Measurements from ENCODE around the gene SDK1. TPM values are rescaled to one million over a fixed set of nuclear protein-coding genes. Genes with fewer than 3 reads are reported as not detected.

Gene SDK1
- total and polyA plus RNA-seq, 2 of the 8 experiments (the other 6 are each of a cell fraction or from before 2014, with no cell fraction given): 3.3 to 7.2 TPM

DNA sequence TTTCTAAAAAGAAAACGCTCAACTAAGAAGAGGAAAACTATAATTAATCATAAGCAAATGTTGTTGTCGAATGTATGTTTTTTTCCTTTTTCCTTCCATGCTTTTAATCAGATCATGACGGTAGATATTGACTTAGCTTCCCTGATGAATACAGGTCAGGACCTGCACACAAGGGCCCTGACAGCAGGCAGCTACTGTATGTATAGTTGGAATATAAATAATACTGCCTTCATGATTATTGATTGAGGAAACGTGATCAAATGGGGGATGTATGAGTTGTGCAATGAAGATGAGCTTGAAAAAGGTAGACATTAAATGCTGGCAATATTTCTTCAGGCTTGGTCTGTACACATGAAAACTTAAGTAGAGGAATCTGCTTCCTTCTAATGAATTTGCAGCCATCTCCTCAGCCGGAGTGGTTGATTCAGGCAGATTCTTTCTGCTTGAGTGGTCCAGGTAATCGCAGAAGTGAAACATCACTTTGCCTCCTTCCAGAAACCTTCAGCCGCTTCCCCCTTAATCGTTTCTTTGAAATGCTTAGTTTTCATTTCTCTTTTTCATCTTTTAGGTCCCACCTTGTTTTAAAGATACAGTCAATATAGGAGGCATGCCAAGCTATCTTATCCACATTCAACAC is 656.5 kb downstream of the SDK1 start (continued):
- TF ChIP-seq, protein P1, sequence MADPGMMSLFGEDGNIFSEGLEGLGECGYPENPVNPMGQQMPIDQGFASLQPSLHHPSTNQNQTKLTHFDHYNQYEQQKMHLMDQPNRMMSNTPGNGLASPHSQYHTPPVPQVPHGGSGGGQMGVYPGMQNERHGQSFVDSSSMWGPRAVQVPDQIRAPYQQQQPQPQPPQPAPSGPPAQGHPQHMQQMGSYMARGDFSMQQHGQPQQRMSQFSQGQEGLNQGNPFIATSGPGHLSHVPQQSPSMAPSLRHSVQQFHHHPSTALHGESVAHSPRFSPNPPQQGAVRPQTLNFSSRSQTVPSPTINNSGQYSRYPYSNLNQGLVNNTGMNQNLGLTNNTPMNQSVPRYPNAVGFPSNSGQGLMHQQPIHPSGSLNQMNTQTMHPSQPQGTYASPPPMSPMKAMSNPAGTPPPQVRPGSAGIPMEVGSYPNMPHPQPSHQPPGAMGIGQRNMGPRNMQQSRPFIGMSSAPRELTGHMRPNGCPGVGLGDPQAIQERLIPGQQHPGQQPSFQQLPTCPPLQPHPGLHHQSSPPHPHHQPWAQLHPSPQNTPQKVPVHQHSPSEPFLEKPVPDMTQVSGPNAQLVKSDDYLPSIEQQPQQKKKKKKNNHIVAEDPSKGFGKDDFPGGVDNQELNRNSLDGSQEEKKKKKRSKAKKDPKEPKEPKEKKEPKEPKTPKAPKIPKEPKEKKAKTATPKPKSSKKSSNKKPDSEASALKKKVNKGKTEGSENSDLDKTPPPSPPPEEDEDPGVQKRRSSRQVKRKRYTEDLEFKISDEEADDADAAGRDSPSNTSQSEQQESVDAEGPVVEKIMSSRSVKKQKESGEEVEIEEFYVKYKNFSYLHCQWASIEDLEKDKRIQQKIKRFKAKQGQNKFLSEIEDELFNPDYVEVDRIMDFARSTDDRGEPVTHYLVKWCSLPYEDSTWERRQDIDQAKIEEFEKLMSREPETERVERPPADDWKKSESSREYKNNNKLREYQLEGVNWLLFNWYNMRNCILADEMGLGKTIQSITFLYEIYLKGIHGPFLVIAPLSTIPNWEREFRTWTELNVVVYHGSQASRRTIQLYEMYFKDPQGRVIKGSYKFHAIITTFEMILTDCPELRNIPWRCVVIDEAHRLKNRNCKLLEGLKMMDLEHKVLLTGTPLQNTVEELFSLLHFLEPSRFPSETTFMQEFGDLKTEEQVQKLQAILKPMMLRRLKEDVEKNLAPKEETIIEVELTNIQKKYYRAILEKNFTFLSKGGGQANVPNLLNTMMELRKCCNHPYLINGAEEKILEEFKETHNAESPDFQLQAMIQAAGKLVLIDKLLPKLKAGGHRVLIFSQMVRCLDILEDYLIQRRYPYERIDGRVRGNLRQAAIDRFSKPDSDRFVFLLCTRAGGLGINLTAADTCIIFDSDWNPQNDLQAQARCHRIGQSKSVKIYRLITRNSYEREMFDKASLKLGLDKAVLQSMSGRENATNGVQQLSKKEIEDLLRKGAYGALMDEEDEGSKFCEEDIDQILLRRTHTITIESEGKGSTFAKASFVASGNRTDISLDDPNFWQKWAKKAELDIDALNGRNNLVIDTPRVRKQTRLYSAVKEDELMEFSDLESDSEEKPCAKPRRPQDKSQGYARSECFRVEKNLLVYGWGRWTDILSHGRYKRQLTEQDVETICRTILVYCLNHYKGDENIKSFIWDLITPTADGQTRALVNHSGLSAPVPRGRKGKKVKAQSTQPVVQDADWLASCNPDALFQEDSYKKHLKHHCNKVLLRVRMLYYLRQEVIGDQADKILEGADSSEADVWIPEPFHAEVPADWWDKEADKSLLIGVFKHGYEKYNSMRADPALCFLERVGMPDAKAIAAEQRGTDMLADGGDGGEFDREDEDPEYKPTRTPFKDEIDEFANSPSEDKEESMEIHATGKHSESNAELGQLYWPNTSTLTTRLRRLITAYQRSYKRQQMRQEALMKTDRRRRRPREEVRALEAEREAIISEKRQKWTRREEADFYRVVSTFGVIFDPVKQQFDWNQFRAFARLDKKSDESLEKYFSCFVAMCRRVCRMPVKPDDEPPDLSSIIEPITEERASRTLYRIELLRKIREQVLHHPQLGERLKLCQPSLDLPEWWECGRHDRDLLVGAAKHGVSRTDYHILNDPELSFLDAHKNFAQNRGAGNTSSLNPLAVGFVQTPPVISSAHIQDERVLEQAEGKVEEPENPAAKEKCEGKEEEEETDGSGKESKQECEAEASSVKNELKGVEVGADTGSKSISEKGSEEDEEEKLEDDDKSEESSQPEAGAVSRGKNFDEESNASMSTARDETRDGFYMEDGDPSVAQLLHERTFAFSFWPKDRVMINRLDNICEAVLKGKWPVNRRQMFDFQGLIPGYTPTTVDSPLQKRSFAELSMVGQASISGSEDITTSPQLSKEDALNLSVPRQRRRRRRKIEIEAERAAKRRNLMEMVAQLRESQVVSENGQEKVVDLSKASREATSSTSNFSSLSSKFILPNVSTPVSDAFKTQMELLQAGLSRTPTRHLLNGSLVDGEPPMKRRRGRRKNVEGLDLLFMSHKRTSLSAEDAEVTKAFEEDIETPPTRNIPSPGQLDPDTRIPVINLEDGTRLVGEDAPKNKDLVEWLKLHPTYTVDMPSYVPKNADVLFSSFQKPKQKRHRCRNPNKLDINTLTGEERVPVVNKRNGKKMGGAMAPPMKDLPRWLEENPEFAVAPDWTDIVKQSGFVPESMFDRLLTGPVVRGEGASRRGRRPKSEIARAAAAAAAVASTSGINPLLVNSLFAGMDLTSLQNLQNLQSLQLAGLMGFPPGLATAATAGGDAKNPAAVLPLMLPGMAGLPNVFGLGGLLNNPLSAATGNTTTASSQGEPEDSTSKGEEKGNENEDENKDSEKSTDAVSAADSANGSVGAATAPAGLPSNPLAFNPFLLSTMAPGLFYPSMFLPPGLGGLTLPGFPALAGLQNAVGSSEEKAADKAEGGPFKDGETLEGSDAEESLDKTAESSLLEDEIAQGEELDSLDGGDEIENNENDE (IDR thresholded peaks at IDR 0.05; ENCODE audit: insufficient replicate concordance, low read length): no peak
- TF ChIP-seq EZH2 (IDR thresholded peaks at IDR 0.05; ENCODE audit: low read depth, low read length, severe bottlenecking): no peak
- TF ChIP-seq RAD21 (IDR thresholded peaks at IDR 0.05 in 1 of 2, conservative IDR thresholded peaks at IDR 0.05 in 1 of 2; ENCODE audit: low read depth in 2 of 2, low read length in 2 of 2): no peak
- no peak for TF ChIP-seq BRCA1 (IDR thresholded peaks at IDR 0.05; ENCODE audit: low read depth, low read length)
- TF ChIP-seq SP1 (IDR thresholded peaks at IDR 0.05; ENCODE audit: low read depth, low read length): no peak
- no peak for TF ChIP-seq SIN3A (conservative IDR thresholded peaks at IDR 0.05 in 1 of 2, IDR thresholded peaks at IDR 0.05 in 1 of 2; ENCODE audit: low read depth in 1 of 2, low read length in 2 of 2)
- no peak for TF ChIP-seq CTBP2 (IDR thresholded peaks at IDR 0.05; ENCODE audit: borderline replicate concordance, insufficient read depth, insufficient read length, low read length)
- no peak for TF ChIP-seq CBX5 (IDR thresholded peaks at IDR 0.05; ENCODE audit: low read depth, low read length)
- TF ChIP-seq POLR2AphosphoS5 (IDR thresholded peaks at IDR 0.05; ENCODE audit: low read depth, low read length): no peak
- TF ChIP-seq EGR1 (IDR thresholded peaks at IDR 0.05; ENCODE audit: borderline replicate concordance, low read depth, low read length): no peak
